Spleen (tissue), 11 donors: ENCODE results near the gene TTC38. TPM values are rescaled to one million over a fixed set of nuclear protein-coding genes. Genes with fewer than 3 reads are reported as not detected.

Source experiments
- DNase-seq: peaks from one replicate; pipeline ENCODE4 v3.0.0-alpha.2; 2020
- H3K27ac ChIP-seq, 8 donors: fragments of 200-600 bp; sonication (generic) in 7 of 8; 1 replicate in 4 of 8; 2 replicates in 4 of 8; pipeline versions ENCODE4 v1.5.0 to v1.8.0; 2016 to 2021; ENCODE audit warnings: inconsistent platforms in 4 of 8, mild to moderate bottlenecking in 4 of 8, moderate library complexity in 1 of 8
- H3K27me3 ChIP-seq, 7 donors: fragments of 200-600 bp; sonication (generic) in 6 of 7; replicated peaks in 1 of 7; 1 replicate in 4 of 7; 2 replicates in 3 of 7; pipeline versions ENCODE4 v1.5.0 to v1.8.0; 2016 to 2021; ENCODE audit warnings: inconsistent platforms in 3 of 7, mild to moderate bottlenecking in 1 of 7
- H3K36me3 ChIP-seq, 6 donors: fragments of 200-600 bp; sonication (generic) in 5 of 6; 1 replicate in 4 of 6; 2 replicates in 2 of 6; pipeline versions ENCODE4 v1.5.0 to v1.8.0; 2016 to 2021; ENCODE audit warnings: inconsistent platforms in 2 of 6
- H3K4me1 ChIP-seq, 6 donors: fragments of 200-600 bp; sonication (generic) in 5 of 6; 1 replicate in 3 of 6; 2 replicates in 3 of 6; pipeline versions ENCODE4 v1.5.0 to v1.8.0; 2016 to 2021; ENCODE audit warnings: inconsistent platforms in 3 of 6
- H3K4me3 ChIP-seq, 8 donors: fragments of 200-600 bp; sonication (generic) in 7 of 8; 1 replicate in 4 of 8; 2 replicates in 4 of 8; pipeline versions ENCODE4 v1.5.0 to v1.8.0; 2016 to 2021; ENCODE audit warnings: inconsistent platforms in 4 of 8, mild to moderate bottlenecking in 4 of 8, moderate library complexity in 2 of 8
- H3K9me3 ChIP-seq, 8 donors: fragments of 200-600 bp; sonication (generic) in 7 of 8; 1 replicate in 4 of 8; 2 replicates in 4 of 8; pipeline versions ENCODE4 v1.5.0 to v1.8.0; 2016 to 2021; ENCODE audit warnings: inconsistent platforms in 4 of 8
- CTCF ChIP-seq, 11 experiments: fragments of 200-600 bp in 7 of 11; fragments of 450-650 bp in 4 of 11; sonication (generic) in 4 of 11; IDR thresholded peaks in 8 of 11; conservative IDR thresholded peaks in 3 of 11; 1 replicate in 7 of 11; 2 replicates in 4 of 11; pipeline versions ENCODE4 v1.4.0 to v1.8.0; 2016 to 2021; ENCODE audit warnings: antibody characterized with exemption in 11 of 11, inconsistent platforms in 4 of 11, mild to moderate bottlenecking in 1 of 11
- POLR2A ChIP-seq, 3 donors: fragments of 450-650 bp; IDR thresholded peaks; one replicate each; pipeline ENCODE4 v1.5.1; 2017; ENCODE audit warnings: antibody characterized with exemption in 3 of 3, mild to moderate bottlenecking in 1 of 3
- POLR2AphosphoS5 ChIP-seq, 3 donors: sonication (generic); formaldehyde crosslinking; IDR thresholded peaks; one replicate each; pipeline ENCODE4 v1.5.1; 2017; ENCODE audit warnings: antibody characterized with exemption in 3 of 3
- WGBS, 5 donors: extraction: QIAGEN DNeasy Blood & Tissue Kit in 3 of 5; methylation state at CpG; one replicate each; pipeline versions ENCODE4 v1.1.5 to v1.1.7; 2013 to 2018; 5-methylcytosine and 5-hydroxymethylcytosine counted together
- intact Hi-C: fragments of 100-400 bp; cut with DNase I; formaldehyde crosslinking; loops from one replicate; pipeline ENCODE4 v1.15.0; 2023; ENCODE audit warnings: low total_unique reads
- polyA plus RNA-seq, 3 donors: library from polyadenylated mRNA; stranded (reverse); fragments of 200-250 nt; gene quantifications; one replicate each; pipeline ENCODE4 v1.2.1, GENCODE V29; 2013
- total RNA-seq, 7 donors: library from RNA; depleted of rRNA in 3 of 7; stranded (reverse); fragments of >200 nt in 3 of 7; fragmentation: NEBNext Ultra II Directional in 4 of 7; extraction: Animal tissue kit (Norgen Biotek cat#: 25700) in 4 of 7; gene quantifications; one replicate each; pipeline versions ENCODE4 v1.1.0 to v1.2.1, GENCODE V29; 2016 to 2021
- donor health status: healthy with polysubstance abuse.
- donor health status: DM: no; HTN: no; CAD: no; lungs with moderate emphysema.
- donor health status: DM: no; HTN: no; CAD: no.
- donor health status: Bipolar disorder and iron deficiency.
- donor health status: healthy.
- donor health status: DM: no; HTN: no; CAD: no.
- donor health status: DM: yes; HTN: yes; CAD: no.

The TTC38 gene
- total and polyA plus RNA-seq, 10 donors, result 13.8 to 51.9 (median 33.1) TPM

GRCh38 chr22:46278656-46279645 lies 11.1 kb downstream of the TTC38 start:
- 86 to 96% (median 92%) methylated on average over 18 to 22 of the region's 22 CpGs for WGBS, 5 donors
- H3K36me3 ChIP-seq, result peaks cover 6 to 98% (median 76%) of the 10 kb centered on the region in 6 donors
- TF ChIP-seq CTCF (IDR thresholded peaks at IDR 0.05 in 8 of 11, conservative IDR thresholded peaks at IDR 0.05 in 3 of 11), result no peak
- no peak for TF ChIP-seq POLR2AphosphoS5 (IDR thresholded peaks at IDR 0.05)
- TF ChIP-seq POLR2A (IDR thresholded peaks at IDR 0.05), result no peak
- intact Hi-C loops, result no loop called here
- H3K27ac ChIP-seq, result peak overlapping the region in 3 of 8 donors; percentile 78 to 86 (median 84)
- no peak for DNase-seq
- no peaks in the 10 kb centered on the region for H3K9me3 ChIP-seq
- H3K27me3 ChIP-seq, result no peaks in the 10 kb centered on the region
- peaks cover 0 to 68% (median 20%) of the 10 kb centered on the region in 6 donors for H3K4me1 ChIP-seq
- no peak overlapping the region for H3K4me3 ChIP-seq

- DNase-seq, result no peak
- Histone ChIP-seq H3K4me1 (peaks cover 0 to 79% (median 20%) of the 10 kb centered on the region in 6 donors), H3K4me3 (no peak overlapping the region), H3K36me3 (peaks cover 3 to 98% (median 76%) of the 10 kb centered on the region in 6 donors), H3K27me3 (no peaks in the 10 kb centered on the region), H3K9me3 (no peaks in the 10 kb centered on the region), H3K27ac (peak overlapping the region; percentile 29 to 86 (median 76))
- no peak for TF ChIP-seq POLR2AphosphoS5 (IDR thresholded peaks at IDR 0.05)
- TF ChIP-seq CTCF (IDR thresholded peaks at IDR 0.05 in 8 of 11, conservative IDR thresholded peaks at IDR 0.05 in 3 of 11), result no peak
- no peak for TF ChIP-seq POLR2A (IDR thresholded peaks at IDR 0.05)
- intact Hi-C loops, result no loop called here
- 90 to 97% (median 93%) methylated on average over 11 to 12 of the region's 12 CpGs for WGBS, 5 donors
Measured at GRCh38 chr22:46280063-46280817, 12.4 kb downstream of the TTC38 start.

GRCh38 chr22:46280999-46281623 lies 13.3 kb downstream of the TTC38 start:
- H3K27ac ChIP-seq, result peak overlapping the region in 7 of 8 donors; percentile 67 to 86 (median 78)
- H3K4me3 ChIP-seq, result peak overlapping the region in 3 of 8 donors; percentile 5 to 55 (median 7)
- intact Hi-C loops, result no loop called here
- H3K4me1 ChIP-seq, result peaks cover 0 to 81% (median 20%) of the 10 kb centered on the region in 6 donors
- no peaks in the 10 kb centered on the region for H3K9me3 ChIP-seq
- H3K36me3 ChIP-seq, result peaks cover 0 to 98% (median 75%) of the 10 kb centered on the region in 6 donors
- no peak for TF ChIP-seq CTCF (IDR thresholded peaks at IDR 0.05 in 8 of 11, conservative IDR thresholded peaks at IDR 0.05 in 3 of 11)
- TF ChIP-seq POLR2AphosphoS5 (IDR thresholded peaks at IDR 0.05), result peak; percentile 53 to 79 (median 73)
- TF ChIP-seq POLR2A (IDR thresholded peaks at IDR 0.05), result no peak
- peak; percentile 86 for DNase-seq
- no peaks in the 10 kb centered on the region for H3K27me3 ChIP-seq
- WGBS, 5 donors, result 64 to 75% (median 70%) methylated on average over 14 to 19 of the region's 19 CpGs
